SK-N-SH treated with all-trans-retinoic acid at 6 μM for 48 hours (cell line): ENCODE measurements around the gene SH3BP5L.

Source experiments
- ATAC-seq: fragments of 200-7000 bp; cut with Tn5 transposase; 3 replicates; pipeline ENCODE4 v1.9.1; 2020; ENCODE audit warnings: mild to moderate bottlenecking, moderate library complexity
- ARNTL ChIP-seq: fragments of 450-650 bp; formaldehyde crosslinking; IDR thresholded peaks from 2 replicates; pipeline ENCODE4 v1.5.0; 2020; ENCODE audit warnings: low read depth, mild to moderate bottlenecking, moderate library complexity, borderline replicate concordance
- CREB5 ChIP-seq: fragments of 250-450 bp; sonication (Bioruptor Pico); IDR thresholded peaks from 2 replicates; pipeline ENCODE4 v1.5.1; 2020; ENCODE audit warnings: low read depth, mild to moderate bottlenecking, moderate library complexity
- CSDC2 ChIP-seq: fragments of 250-450 bp; sonication (Bioruptor Pico); IDR thresholded peaks from 2 replicates; pipeline ENCODE4 v1.5.0; 2020; ENCODE audit warnings: mild to moderate bottlenecking, moderate library complexity
- ESRRG ChIP-seq: fragments of 250-450 bp; sonication (Bioruptor Pico); IDR thresholded peaks from 2 replicates; pipeline ENCODE4 v1.6.1; 2021; ENCODE audit warnings: mild to moderate bottlenecking
- GLIS3 ChIP-seq: fragments of 250-450 bp; sonication (Bioruptor Pico); IDR thresholded peaks from 2 replicates; pipeline ENCODE4 v1.5.0; 2020; ENCODE audit warnings: mild to moderate bottlenecking, moderate library complexity
- ISL1 ChIP-seq: fragments of 250-450 bp; sonication (Bioruptor Pico); IDR thresholded peaks from 2 replicates; pipeline ENCODE4 v2.1.2; 2022; ENCODE audit warnings: mild to moderate bottlenecking, moderate library complexity
- OSR1 ChIP-seq: fragments of 250-450 bp; sonication (Bioruptor Pico); IDR thresholded peaks from 2 replicates; pipeline ENCODE4 v1.8.0; 2022; ENCODE audit warnings: moderate library complexity, mild to moderate bottlenecking, inconsistent platforms
- PPARA ChIP-seq: fragments of 250-450 bp; sonication (Bioruptor Pico); IDR thresholded peaks from 2 replicates; pipeline ENCODE4 v1.5.0; 2020; ENCODE audit warnings: mild to moderate bottlenecking, borderline replicate concordance
- RARB ChIP-seq: fragments of 250-450 bp; sonication (Bioruptor Pico); IDR thresholded peaks from 2 replicates; pipeline ENCODE4 v1.8.0; 2021; ENCODE audit warnings: mild to moderate bottlenecking, moderate library complexity
- SNAI2 ChIP-seq: fragments of 250-450 bp; sonication (Bioruptor Pico); IDR thresholded peaks from 2 replicates; pipeline ENCODE4 v1.5.0; 2020; ENCODE audit warnings: mild to moderate bottlenecking, moderate library complexity
- TCF4 ChIP-seq: fragments of 250-450 bp; sonication (Bioruptor Pico); IDR thresholded peaks from 2 replicates; pipeline ENCODE4 v1.8.0; 2021; ENCODE audit warnings: mild to moderate bottlenecking, moderate library complexity, borderline replicate concordance
- TOX ChIP-seq: fragments of 250-450 bp; sonication (Bioruptor Pico); IDR thresholded peaks from 2 replicates; pipeline ENCODE4 v1.8.0; 2021; ENCODE audit warnings: mild to moderate bottlenecking, moderate library complexity, borderline replicate concordance
- TSHZ2 ChIP-seq: fragments of 250-450 bp; sonication (Bioruptor Pico); IDR thresholded peaks from 2 replicates; pipeline ENCODE4 v1.5.0; 2020; ENCODE audit warnings: mild to moderate bottlenecking, moderate library complexity
- ZC3H10 ChIP-seq: fragments of 250-450 bp; sonication (Bioruptor Pico); IDR thresholded peaks from 2 replicates; pipeline ENCODE4 v1.5.1; 2021; ENCODE audit warnings: mild to moderate bottlenecking, moderate library complexity
- ZNF565 ChIP-seq: fragments of 450-650 bp; formaldehyde crosslinking; conservative IDR thresholded peaks from 2 replicates; pipeline ENCODE4 v1.5.0; 2020; ENCODE audit warnings: low read depth, mild to moderate bottlenecking, moderate library complexity
- ZNF70 ChIP-seq: fragments of 450-650 bp; formaldehyde crosslinking; IDR thresholded peaks from 2 replicates; pipeline ENCODE4 v1.5.0; 2020; ENCODE audit warnings: mild to moderate bottlenecking, moderate library complexity
- ZNF8 ChIP-seq: fragments of 450-650 bp; formaldehyde crosslinking; IDR thresholded peaks from 2 replicates; pipeline ENCODE4 v1.5.0; 2020; ENCODE audit warnings: mild to moderate bottlenecking, moderate library complexity
- TF ChIP-seq, protein P1 (sequence below): fragments of 250-450 bp; sonication (Bioruptor Pico); IDR thresholded peaks from 2 replicates; pipeline ENCODE4 v1.8.0; 2020; ENCODE audit warnings: mild to moderate bottlenecking, moderate library complexity, borderline replicate concordance
- TF ChIP-seq, protein P2 (sequence below): fragments of 250-450 bp; sonication (Bioruptor Pico); IDR thresholded peaks from 2 replicates; pipeline ENCODE4 v1.5.1; 2021; ENCODE audit warnings: mild to moderate bottlenecking, moderate library complexity

SH3BP5L gene

DNA sequence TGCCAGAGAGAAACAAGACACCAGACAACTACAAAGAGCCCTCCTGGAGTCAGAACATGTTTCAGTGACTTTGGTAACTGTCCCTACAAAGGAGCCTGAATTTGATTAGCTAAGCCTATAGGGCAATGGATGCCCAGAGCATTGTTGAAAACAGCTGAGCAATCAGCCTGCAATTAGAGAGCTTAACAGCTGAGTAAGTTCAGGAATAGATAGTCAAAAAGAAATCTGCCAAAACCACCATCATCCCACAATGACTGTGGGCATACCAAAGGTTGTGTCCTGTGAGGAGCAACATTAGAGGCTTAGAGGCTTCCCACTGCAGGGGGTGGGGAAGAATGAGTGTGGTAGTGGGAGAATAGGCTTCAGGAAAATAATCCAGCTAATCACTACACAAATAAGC is 32.1 kb downstream of the SH3BP5L start:
- TF ChIP-seq ZNF8 (CRISPR knock-in tag), result no peak
- no peak for TF ChIP-seq ZC3H10
- TF ChIP-seq ZNF565 (CRISPR knock-in tag), result no peak
- no peak for TF ChIP-seq ARNTL (CRISPR knock-in tag)
- no peak for TF ChIP-seq CSDC2 (CRISPR knock-in tag)
- TF ChIP-seq TSHZ2 (CRISPR knock-in tag), result no peak
- TF ChIP-seq CREB5 (CRISPR knock-in tag), result no peak
- TF ChIP-seq TOX (CRISPR knock-in tag), result no peak
- no peak for TF ChIP-seq PPARA (CRISPR knock-in tag)
- TF ChIP-seq GLIS3, result no peak
- TF ChIP-seq OSR1 (CRISPR knock-in tag), result no peak
- TF ChIP-seq, protein P1, sequence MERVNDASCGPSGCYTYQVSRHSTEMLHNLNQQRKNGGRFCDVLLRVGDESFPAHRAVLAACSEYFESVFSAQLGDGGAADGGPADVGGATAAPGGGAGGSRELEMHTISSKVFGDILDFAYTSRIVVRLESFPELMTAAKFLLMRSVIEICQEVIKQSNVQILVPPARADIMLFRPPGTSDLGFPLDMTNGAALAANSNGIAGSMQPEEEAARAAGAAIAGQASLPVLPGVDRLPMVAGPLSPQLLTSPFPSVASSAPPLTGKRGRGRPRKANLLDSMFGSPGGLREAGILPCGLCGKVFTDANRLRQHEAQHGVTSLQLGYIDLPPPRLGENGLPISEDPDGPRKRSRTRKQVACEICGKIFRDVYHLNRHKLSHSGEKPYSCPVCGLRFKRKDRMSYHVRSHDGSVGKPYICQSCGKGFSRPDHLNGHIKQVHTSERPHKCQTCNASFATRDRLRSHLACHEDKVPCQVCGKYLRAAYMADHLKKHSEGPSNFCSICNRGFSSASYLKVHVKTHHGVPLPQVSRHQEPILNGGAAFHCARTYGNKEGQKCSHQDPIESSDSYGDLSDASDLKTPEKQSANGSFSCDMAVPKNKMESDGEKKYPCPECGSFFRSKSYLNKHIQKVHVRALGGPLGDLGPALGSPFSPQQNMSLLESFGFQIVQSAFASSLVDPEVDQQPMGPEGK (CRISPR knock-in tag), result no peak
- no peak for TF ChIP-seq RARB
- ATAC-seq, result no peak

DNA sequence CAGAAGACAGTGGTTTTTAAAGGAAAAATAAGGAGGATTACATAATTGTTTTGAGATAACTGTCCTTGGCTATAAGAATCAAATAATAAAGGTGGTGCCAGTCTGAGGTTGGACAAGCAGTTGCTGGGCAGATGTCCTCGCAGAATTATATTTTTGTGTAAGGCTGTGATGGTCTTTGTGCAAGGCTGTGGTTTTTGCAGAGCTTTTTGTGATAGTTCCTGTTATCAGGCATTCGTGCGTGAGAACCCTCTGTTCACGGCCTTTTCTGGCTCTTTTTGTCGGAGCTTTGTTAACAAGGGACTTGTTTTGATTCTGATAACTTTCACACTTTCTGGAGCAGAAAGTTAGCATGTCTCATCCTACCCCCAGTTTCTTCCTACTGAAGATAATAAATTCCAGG is 33.4 kb downstream of the SH3BP5L start:
- TF ChIP-seq ZNF70 (CRISPR knock-in tag) (no peak), CREB5 (CRISPR knock-in tag) (no peak), ZNF565 (CRISPR knock-in tag) (no peak), TOX (CRISPR knock-in tag) (no peak), ZNF8 (CRISPR knock-in tag) (no peak), TCF4 (no peak), SNAI2 (CRISPR knock-in tag) (no peak), ISL1 (no peak), OSR1 (CRISPR knock-in tag) (no peak), TSHZ2 (CRISPR knock-in tag) (no peak), PPARA (CRISPR knock-in tag) (no peak), CSDC2 (CRISPR knock-in tag) (no peak), GLIS3 (no peak), ESRRG (CRISPR knock-in tag) (no peak)
- TF ChIP-seq, protein P2, sequence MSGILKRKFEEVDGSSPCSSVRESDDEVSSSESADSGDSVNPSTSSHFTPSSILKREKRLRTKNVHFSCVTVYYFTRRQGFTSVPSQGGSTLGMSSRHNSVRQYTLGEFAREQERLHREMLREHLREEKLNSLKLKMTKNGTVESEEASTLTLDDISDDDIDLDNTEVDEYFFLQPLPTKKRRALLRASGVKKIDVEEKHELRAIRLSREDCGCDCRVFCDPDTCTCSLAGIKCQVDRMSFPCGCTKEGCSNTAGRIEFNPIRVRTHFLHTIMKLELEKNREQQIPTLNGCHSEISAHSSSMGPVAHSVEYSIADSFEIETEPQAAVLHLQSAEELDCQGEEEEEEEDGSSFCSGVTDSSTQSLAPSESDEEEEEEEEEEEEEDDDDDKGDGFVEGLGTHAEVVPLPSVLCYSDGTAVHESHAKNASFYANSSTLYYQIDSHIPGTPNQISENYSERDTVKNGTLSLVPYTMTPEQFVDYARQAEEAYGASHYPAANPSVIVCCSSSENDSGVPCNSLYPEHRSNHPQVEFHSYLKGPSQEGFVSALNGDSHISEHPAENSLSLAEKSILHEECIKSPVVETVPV (CRISPR knock-in tag), result no peak
- no peak for ATAC-seq
